ENCODE measurements around the gene SLC38A3. TPM values are rescaled to one million over a fixed set of nuclear protein-coding genes. Genes with fewer than 3 reads are reported as not detected.

Gene SLC38A3
- total RNA-seq, 1 donor from 2014 or later, result not detected

- Histone ChIP-seq H3K9me3 (no peaks in the 10 kb centered on the region), H3K4me1 (no peaks in the 10 kb centered on the region), H3K27me3 (no peaks in the 10 kb centered on the region), H3K36me3 (no peaks in the 10 kb centered on the region), H3K27ac (no peak overlapping the region), H3K4me3 (no peak overlapping the region)
- no peak for DNase-seq (ENCODE audit: low spot score in 2 of 2)
- TF ChIP-seq CTCF (IDR thresholded peaks at IDR 0.05), result no peak
- intact Hi-C loops (cut with DNase I), result no loop called here
These were observed 8.3 kb downstream of the SLC38A3 start for GRCh38 chr3:50213373-50213772.

GRCh38 chr3:50214824-50215223 lies 9.8 kb downstream of the SLC38A3 start:
- no peak for TF ChIP-seq CTCF (IDR thresholded peaks at IDR 0.05)
- H3K27me3 ChIP-seq, result no peaks in the 10 kb centered on the region
- no peaks in the 10 kb centered on the region for H3K4me1 ChIP-seq
- DNase-seq (ENCODE audit: low spot score in 2 of 2), result no peak
- no peaks in the 10 kb centered on the region for H3K36me3 ChIP-seq
- no peak overlapping the region for H3K4me3 ChIP-seq
- no peak overlapping the region for H3K27ac ChIP-seq
- no peaks in the 10 kb centered on the region for H3K9me3 ChIP-seq
- intact Hi-C loops (cut with DNase I), result no loop called here

- intact Hi-C loops (cut with DNase I), result no loop called here
- DNase-seq (ENCODE audit: low spot score in 2 of 2), result no peak
These were observed 10.5 kb downstream of the SLC38A3 start for GRCh38 chr3:50215529-50215928.

DNA sequence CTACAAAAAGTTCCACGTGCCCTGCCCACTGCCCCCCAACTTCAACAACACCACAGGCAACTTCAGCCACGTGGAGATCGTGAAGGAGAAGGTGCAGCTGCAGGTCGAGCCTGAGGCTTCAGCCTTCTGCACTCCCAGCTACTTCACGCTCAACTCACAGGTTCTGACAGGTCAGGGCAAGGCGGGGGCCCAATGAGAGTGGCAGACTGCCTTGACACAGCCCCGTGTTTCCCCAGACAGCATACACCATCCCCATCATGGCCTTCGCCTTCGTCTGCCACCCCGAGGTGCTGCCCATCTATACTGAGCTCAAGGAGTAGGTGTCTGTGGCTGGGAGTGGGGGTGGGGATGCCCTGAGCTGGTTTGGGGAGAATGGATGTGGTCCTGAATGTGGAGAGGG lies 12.6 kb downstream of the SLC38A3 start:
- H3K4me1 ChIP-seq, result no peaks in the 10 kb centered on the region
- no peak overlapping the region for H3K4me3 ChIP-seq
- no peak for TF ChIP-seq CTCF (IDR thresholded peaks at IDR 0.05)
- intact Hi-C loops (cut with DNase I), result no loop called here
- H3K9me3 ChIP-seq, result no peaks in the 10 kb centered on the region
- no peak for DNase-seq (ENCODE audit: low spot score in 2 of 2)
- no peak overlapping the region for H3K27ac ChIP-seq
- H3K27me3 ChIP-seq, result no peaks in the 10 kb centered on the region
- no peaks in the 10 kb centered on the region for H3K36me3 ChIP-seq

More at GRCh38 chr3:50215529-50215928, 10.5 kb downstream of the SLC38A3 start:
- Histone ChIP-seq H3K36me3 (no peaks in the 10 kb centered on the region), H3K4me1 (no peaks in the 10 kb centered on the region), H3K27me3 (no peaks in the 10 kb centered on the region), H3K9me3 (no peaks in the 10 kb centered on the region), H3K4me3 (no peak overlapping the region), H3K27ac (no peak overlapping the region)
- no peak for TF ChIP-seq CTCF (IDR thresholded peaks at IDR 0.05)

DNA sequence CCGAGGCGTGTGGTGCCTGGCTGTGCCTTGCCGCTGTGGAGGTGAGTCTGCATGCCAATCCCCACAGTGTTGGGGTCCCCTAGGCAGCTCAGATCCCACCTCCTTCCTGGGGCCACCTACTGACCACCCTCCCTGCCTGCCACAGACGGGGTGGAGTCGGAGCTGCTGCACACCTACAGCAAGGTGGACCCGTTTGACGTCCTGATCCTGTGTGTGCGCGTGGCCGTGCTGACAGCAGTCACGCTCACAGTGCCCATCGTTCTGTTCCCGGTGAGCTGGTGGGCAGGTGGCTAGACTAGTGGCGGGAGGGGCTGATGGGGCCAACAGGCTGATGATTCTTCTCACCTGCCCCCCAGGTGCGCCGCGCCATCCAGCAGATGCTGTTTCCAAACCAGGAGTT lies 13.4 kb downstream of the SLC38A3 start:
- H3K4me3 ChIP-seq, result no peak overlapping the region
- TF ChIP-seq CTCF (IDR thresholded peaks at IDR 0.05), result no peak
- no peak overlapping the region for H3K27ac ChIP-seq
- no peaks in the 10 kb centered on the region for H3K27me3 ChIP-seq
- intact Hi-C loops (cut with DNase I), result no loop called here
- H3K36me3 ChIP-seq, result no peaks in the 10 kb centered on the region
- DNase-seq (ENCODE audit: low spot score in 2 of 2), result no peak
- H3K9me3 ChIP-seq, result no peaks in the 10 kb centered on the region
- H3K4me1 ChIP-seq, result no peaks in the 10 kb centered on the region

DNA sequence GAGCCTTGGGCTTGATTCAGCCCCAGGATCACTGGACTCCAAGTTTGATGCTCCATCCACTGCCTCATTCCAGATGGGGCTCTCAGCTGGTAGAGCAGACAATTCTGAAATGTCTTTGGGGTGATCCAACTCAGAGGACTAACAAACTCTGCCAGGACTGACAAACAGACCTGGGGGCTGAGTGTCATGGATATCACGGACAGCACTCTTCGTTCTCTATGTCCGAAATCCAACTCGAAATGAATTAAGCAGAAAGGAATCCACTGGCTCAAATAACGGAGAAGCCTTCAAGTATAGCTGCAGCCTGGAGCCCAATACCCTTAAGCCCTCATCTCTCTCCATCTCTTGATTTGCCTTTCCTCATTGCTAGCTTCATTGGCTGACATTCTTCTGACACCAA lies 14.2 kb downstream of the SLC38A3 start:
- H3K4me3 ChIP-seq, result no peak overlapping the region
- no peaks in the 10 kb centered on the region for H3K27me3 ChIP-seq
- intact Hi-C loops (cut with DNase I), result no loop called here
- TF ChIP-seq CTCF (IDR thresholded peaks at IDR 0.05), result no peak
- no peaks in the 10 kb centered on the region for H3K4me1 ChIP-seq
- no peak overlapping the region for H3K27ac ChIP-seq
- no peak for DNase-seq (ENCODE audit: low spot score in 2 of 2)
- H3K36me3 ChIP-seq, result no peaks in the 10 kb centered on the region
- H3K9me3 ChIP-seq, result no peaks in the 10 kb centered on the region

All from ascending aorta (tissue), 2 donors.